ENCODE data around the gene RNF224.
A peak's percentile ranks its signal among the peaks of the same experiment; 100 is the strongest.
"Not testable (repeated sequence)": the region's sequence is repeated elsewhere in the genome, so short reads cannot be mapped to it uniquely, and the experiment has no call there.

Gene RNF224

GRCh38 chr9:137242269-137243203, 15.2 kb downstream of the RNF224 start:
- Histone ChIP-seq H3K4me3 (peak overlapping the region; percentile 77 to 82), H3K4me1 (peaks cover 0 to 41% (median 25%) of the 10 kb centered on the region in 4 donors), H3K36me3 (peaks cover 8 to 23% (median 21%) of the 10 kb centered on the region in 3 donors), H3K9me3 (no peaks in the 10 kb centered on the region), H3K27me3 (no peaks in the 10 kb centered on the region), H3K27ac (peak overlapping the region; percentile 90 to 91)
- TF ChIP-seq CTCF (IDR thresholded peaks at IDR 0.05) = no peak
- no peak for DNase-seq
- intact Hi-C loops (cut with DNase I; ENCODE audit: low total_unique reads) = no loop called here

GRCh38 chr9:137243266-137243625, 15.9 kb downstream of the RNF224 start:
- H3K27ac ChIP-seq; intact Hi-C loops (cut with DNase I; ENCODE audit: low total_unique reads); DNase-seq; H3K9me3 ChIP-seq; H3K27me3 ChIP-seq; H3K4me3 ChIP-seq: not testable (repeated sequence)
- H3K4me1 ChIP-seq = peaks cover 0 to 35% (median 25%) of the 10 kb centered on the region in 4 donors
- peaks cover 8 to 23% (median 21%) of the 10 kb centered on the region in 3 donors for H3K36me3 ChIP-seq

GRCh38 chr9:137243626-137244485, 16.6 kb downstream of the RNF224 start:
- Histone ChIP-seq H3K36me3 (peaks cover 8 to 23% (median 21%) of the 10 kb centered on the region in 3 donors), H3K4me1 (peaks cover 0 to 31% (median 24%) of the 10 kb centered on the region in 4 donors), H3K4me3 (no peak overlapping the region), H3K27me3 (peaks cover 0 to 2% of the 10 kb centered on the region in 2 donors), H3K27ac (no peak overlapping the region), H3K9me3 (no peaks in the 10 kb centered on the region)
- DNase-seq = no peak
- TF ChIP-seq CTCF (IDR thresholded peaks at IDR 0.05) = no peak
- intact Hi-C loops (cut with DNase I; ENCODE audit: low total_unique reads) = no loop called here

- Histone ChIP-seq H3K36me3 (peaks cover 8 to 23% (median 21%) of the 10 kb centered on the region in 3 donors), H3K9me3 (no peaks in the 10 kb centered on the region), H3K4me1 (peaks cover 0 to 28% (median 21%) of the 10 kb centered on the region in 4 donors), H3K27ac (no peak overlapping the region), H3K27me3 (peaks cover 0 to 5% of the 10 kb centered on the region in 2 donors), H3K4me3 (no peak overlapping the region)
- DNase-seq = no peak
- TF ChIP-seq CTCF (IDR thresholded peaks at IDR 0.05) = no peak
- intact Hi-C loops (cut with DNase I; ENCODE audit: low total_unique reads) = no loop called here
These were observed 17.5 kb downstream of the RNF224 start for GRCh38 chr9:137244486-137245449.

- DNase-seq = no peak
- H3K9me3 ChIP-seq = no peaks in the 10 kb centered on the region
- peaks cover 8 to 23% (median 21%) of the 10 kb centered on the region in 3 donors for H3K36me3 ChIP-seq
- intact Hi-C loops (cut with DNase I; ENCODE audit: low total_unique reads) = no loop called here
- peaks cover 0 to 9% of the 10 kb centered on the region in 2 donors for H3K27me3 ChIP-seq
- H3K27ac ChIP-seq = no peak overlapping the region
- H3K4me1 ChIP-seq = peaks cover 0 to 22% (median 19%) of the 10 kb centered on the region in 4 donors
- no peak overlapping the region for H3K4me3 ChIP-seq
- no peak for TF ChIP-seq CTCF (IDR thresholded peaks at IDR 0.05)
These were observed 18.4 kb downstream of the RNF224 start for GRCh38 chr9:137245450-137246421.

All from tibial artery (tissue), 4 donors.